SK-N-SH treated with all-trans-retinoic acid at 6 μM for 48 hours (cell line): ENCODE measurements around the gene SLC25A48.

Experiments
- ATAC-seq: fragments of 200-7000 bp; cut with Tn5 transposase; 3 replicates; pipeline ENCODE4 v1.9.1; 2020; ENCODE audit warnings: mild to moderate bottlenecking, moderate library complexity
- BACH2 ChIP-seq: fragments of 250-450 bp; sonication (Bioruptor Pico); IDR thresholded peaks from 2 replicates; pipeline ENCODE4 v1.9.0; 2021; ENCODE audit warnings: mild to moderate bottlenecking, borderline replicate concordance
- CREB5 ChIP-seq: fragments of 250-450 bp; sonication (Bioruptor Pico); IDR thresholded peaks from 2 replicates; pipeline ENCODE4 v1.5.1; 2020; ENCODE audit warnings: low read depth, mild to moderate bottlenecking, moderate library complexity
- CSDC2 ChIP-seq: fragments of 250-450 bp; sonication (Bioruptor Pico); IDR thresholded peaks from 2 replicates; pipeline ENCODE4 v1.5.0; 2020; ENCODE audit warnings: mild to moderate bottlenecking, moderate library complexity
- CSRNP3 ChIP-seq: fragments of 250-450 bp; sonication (Bioruptor Pico); IDR thresholded peaks from 2 replicates; pipeline ENCODE4 v1.5.1; 2021; ENCODE audit warnings: mild to moderate bottlenecking, moderate library complexity
- ESRRG ChIP-seq: fragments of 250-450 bp; sonication (Bioruptor Pico); IDR thresholded peaks from 2 replicates; pipeline ENCODE4 v1.6.1; 2021; ENCODE audit warnings: mild to moderate bottlenecking
- GLIS3 ChIP-seq: fragments of 250-450 bp; sonication (Bioruptor Pico); IDR thresholded peaks from 2 replicates; pipeline ENCODE4 v1.5.0; 2020; ENCODE audit warnings: mild to moderate bottlenecking, moderate library complexity
- OSR1 ChIP-seq: fragments of 250-450 bp; sonication (Bioruptor Pico); IDR thresholded peaks from 2 replicates; pipeline ENCODE4 v1.8.0; 2022; ENCODE audit warnings: moderate library complexity, mild to moderate bottlenecking, inconsistent platforms
- PATZ1 ChIP-seq: fragments of 250-450 bp; sonication (Bioruptor Pico); IDR thresholded peaks from 2 replicates; pipeline ENCODE4 v1.8.0; 2020; ENCODE audit warnings: mild to moderate bottlenecking, moderate library complexity, borderline replicate concordance
- RARB ChIP-seq: fragments of 250-450 bp; sonication (Bioruptor Pico); IDR thresholded peaks from 2 replicates; pipeline ENCODE4 v1.8.0; 2021; ENCODE audit warnings: mild to moderate bottlenecking, moderate library complexity
- TCF4 ChIP-seq: fragments of 250-450 bp; sonication (Bioruptor Pico); IDR thresholded peaks from 2 replicates; pipeline ENCODE4 v1.8.0; 2021; ENCODE audit warnings: mild to moderate bottlenecking, moderate library complexity, borderline replicate concordance
- TSHZ2 ChIP-seq: fragments of 250-450 bp; sonication (Bioruptor Pico); IDR thresholded peaks from 2 replicates; pipeline ENCODE4 v1.5.0; 2020; ENCODE audit warnings: mild to moderate bottlenecking, moderate library complexity
- ZC3H10 ChIP-seq: fragments of 250-450 bp; sonication (Bioruptor Pico); IDR thresholded peaks from 2 replicates; pipeline ENCODE4 v1.5.1; 2021; ENCODE audit warnings: mild to moderate bottlenecking, moderate library complexity
- ZFP3 ChIP-seq: fragments of 250-450 bp; sonication (Bioruptor Pico); IDR thresholded peaks from 2 replicates; pipeline ENCODE4 v1.5.0; 2020; ENCODE audit warnings: mild to moderate bottlenecking, moderate library complexity
- ZFP30 ChIP-seq: fragments of 450-650 bp; formaldehyde crosslinking; IDR thresholded peaks from 2 replicates; pipeline ENCODE4 v1.5.0; 2022; ENCODE audit warnings: mild to moderate bottlenecking, moderate library complexity
- ZNF565 ChIP-seq: fragments of 450-650 bp; formaldehyde crosslinking; conservative IDR thresholded peaks from 2 replicates; pipeline ENCODE4 v1.5.0; 2020; ENCODE audit warnings: low read depth, mild to moderate bottlenecking, moderate library complexity
- ZNF70 ChIP-seq: fragments of 450-650 bp; formaldehyde crosslinking; IDR thresholded peaks from 2 replicates; pipeline ENCODE4 v1.5.0; 2020; ENCODE audit warnings: mild to moderate bottlenecking, moderate library complexity

Gene SLC25A48

GRCh38 chr5:135894276-135894675 is 59.8 kb downstream of the SLC25A48 start:
- TF ChIP-seq OSR1 = no peak
- no peak for TF ChIP-seq ZFP3
- TF ChIP-seq ZC3H10 (CRISPR knock-in tag) = no peak
- TF ChIP-seq CSRNP3 (CRISPR knock-in tag) = no peak
- no peak for ATAC-seq

- ATAC-seq = no peak
Measured at GRCh38 chr5:135894789-135895188, 60.3 kb downstream of the SLC25A48 start.

More at GRCh38 chr5:135894789-135895188, 60.3 kb downstream of the SLC25A48 start:
- TF ChIP-seq ZFP3 = no peak
- no peak for TF ChIP-seq ZNF70 (CRISPR knock-in tag)
- no peak for TF ChIP-seq ZC3H10 (CRISPR knock-in tag)
- TF ChIP-seq TSHZ2 = no peak
- no peak for TF ChIP-seq CREB5
- TF ChIP-seq CSDC2 (CRISPR knock-in tag) = no peak
- no peak for TF ChIP-seq ESRRG
- no peak for TF ChIP-seq PATZ1 (CRISPR knock-in tag)
- TF ChIP-seq CSRNP3 (CRISPR knock-in tag) = no peak
- no peak for TF ChIP-seq GLIS3 (CRISPR knock-in tag)
- no peak for TF ChIP-seq ZFP30
- TF ChIP-seq TCF4 (CRISPR knock-in tag) = no peak
- no peak for TF ChIP-seq RARB (CRISPR knock-in tag)
- TF ChIP-seq ZNF565 = no peak
- no peak for TF ChIP-seq BACH2
